ENCODE data around the gene STX16.

Gene STX16

GRCh38 chr20:58708246-58708931 is 57.3 kb downstream of the STX16 start:
- H3K27ac ChIP-seq: no peak overlapping the region
- peaks cover 7% of the 10 kb centered on the region for H4K20me1 ChIP-seq
- peaks cover 8% of the 10 kb centered on the region; the same call in 1 of the 2 replicates for H3K36me3 ChIP-seq
- no peaks in the 10 kb centered on the region for H3K27me3 ChIP-seq
- H3K4me1 ChIP-seq: peaks cover 36% of the 10 kb centered on the region
- no peaks in the 10 kb centered on the region for H3K9me3 ChIP-seq
- no peak overlapping the region for H3K4me3 ChIP-seq
- no peak overlapping the region for H3K4me2 ChIP-seq
- TF ChIP-seq Cebpa-rat (IDR thresholded peaks at IDR 0.05): no peak
- no peak overlapping the region for H3K9ac ChIP-seq

- TF ChIP-seq Cebpa-rat (IDR thresholded peaks at IDR 0.05): no peak
- no peak overlapping the region for H3K27ac ChIP-seq
- H3K4me3 ChIP-seq: no peak overlapping the region
- H3K27me3 ChIP-seq: no peaks in the 10 kb centered on the region
- H3K9me3 ChIP-seq: no peaks in the 10 kb centered on the region
- H3K4me1 ChIP-seq: peaks cover 34% of the 10 kb centered on the region
- H3K4me2 ChIP-seq: no peak overlapping the region
- peaks cover 2% of the 10 kb centered on the region for H4K20me1 ChIP-seq
- peaks cover 8% of the 10 kb centered on the region; the same call in 1 of the 2 replicates for H3K36me3 ChIP-seq
- no peak overlapping the region for H3K9ac ChIP-seq
Observed at GRCh38 chr20:58709013-58709702, 58.1 kb downstream of the STX16 start.

- no peak for TF ChIP-seq Cebpa-rat (IDR thresholded peaks at IDR 0.05)
- H3K36me3 ChIP-seq: 0 out of 2 replicates have a peak, but pooled peaks cover 8% of the 10 kb centered on the region
- H3K4me1 ChIP-seq: peaks cover 31% of the 10 kb centered on the region
- H3K27me3 ChIP-seq: no peaks in the 10 kb centered on the region
- no peaks in the 10 kb centered on the region; the same call in 1 of the 2 replicates for H4K20me1 ChIP-seq
- no peak overlapping the region for H3K27ac ChIP-seq
- H3K4me3 ChIP-seq: no peak overlapping the region
- H3K4me2 ChIP-seq: no peak overlapping the region
- H3K9ac ChIP-seq: no peak overlapping the region
- H3K9me3 ChIP-seq: no peaks in the 10 kb centered on the region
Observed at GRCh38 chr20:58709703-58710039, 58.6 kb downstream of the STX16 start.

- no peaks in the 10 kb centered on the region for H3K27me3 ChIP-seq
- H3K9me3 ChIP-seq: no peaks in the 10 kb centered on the region
- H3K27ac ChIP-seq: no peak overlapping the region
- H3K4me2 ChIP-seq: no peak overlapping the region
- no peaks in the 10 kb centered on the region; the same call in 1 of the 2 replicates for H4K20me1 ChIP-seq
- 0 out of 2 replicates have a peak, but pooled peaks cover 4% of the 10 kb centered on the region for H3K36me3 ChIP-seq
- TF ChIP-seq Cebpa-rat (IDR thresholded peaks at IDR 0.05): no peak
- H3K4me1 ChIP-seq: peaks cover 31% of the 10 kb centered on the region
- no peak overlapping the region for H3K4me3 ChIP-seq
- no peak overlapping the region for H3K9ac ChIP-seq
Observed at GRCh38 chr20:58710481-58711265, 59.6 kb downstream of the STX16 start.

- TF ChIP-seq Cebpa-rat (IDR thresholded peaks at IDR 0.05): no peak
- no peaks in the 10 kb centered on the region; the same call in 1 of the 2 replicates for H4K20me1 ChIP-seq
Observed at GRCh38 chr20:58711266-58712051, 60.4 kb downstream of the STX16 start.

GRCh38 chr20:58712151-58712791 is 61.2 kb downstream of the STX16 start:
- H3K36me3 ChIP-seq: 0 out of 2 replicates have a peak, but pooled peaks cover 4% of the 10 kb centered on the region
- peak overlapping the region; percentile 45 for H3K4me2 ChIP-seq
- peaks cover 45% of the 10 kb centered on the region for H3K4me1 ChIP-seq
- H3K27me3 ChIP-seq: no peaks in the 10 kb centered on the region
- H3K4me3 ChIP-seq: no peak overlapping the region
- H4K20me1 ChIP-seq: no peaks in the 10 kb centered on the region
- no peak for TF ChIP-seq Cebpa-rat (IDR thresholded peaks at IDR 0.05)
- H3K9me3 ChIP-seq: no peaks in the 10 kb centered on the region
- H3K27ac ChIP-seq: 0 out of 2 replicates have a peak overlapping the region, but pooled peaks have one; percentile 9
- H3K9ac ChIP-seq: no peak overlapping the region

More at GRCh38 chr20:58711266-58712051, 60.4 kb downstream of the STX16 start:
- H3K27ac ChIP-seq: no peak overlapping the region
- no peak overlapping the region for H3K4me3 ChIP-seq
- peaks cover 36% of the 10 kb centered on the region for H3K4me1 ChIP-seq
- no peaks in the 10 kb centered on the region for H3K27me3 ChIP-seq
- no peak overlapping the region for H3K9ac ChIP-seq
- H3K36me3 ChIP-seq: 0 out of 2 replicates have a peak, but pooled peaks cover 4% of the 10 kb centered on the region
- peak overlapping the region; percentile 45; the same call in 1 of the 2 replicates for H3K4me2 ChIP-seq
- H3K9me3 ChIP-seq: no peaks in the 10 kb centered on the region

- Histone ChIP-seq H3K4me1 (peaks cover 46% of the 10 kb centered on the region), H4K20me1 (no peaks in the 10 kb centered on the region), H3K9ac (no peak overlapping the region), H3K4me2 (peak overlapping the region; percentile 45), H3K36me3 (0 out of 2 replicates have a peak, but pooled peaks cover 4% of the 10 kb centered on the region), H3K27me3 (no peaks in the 10 kb centered on the region), H3K4me3 (no peak overlapping the region), H3K27ac (0 out of 2 replicates have a peak overlapping the region, but pooled peaks have one; percentile 9), H3K9me3 (no peaks in the 10 kb centered on the region)
- no peak for TF ChIP-seq Cebpa-rat (IDR thresholded peaks at IDR 0.05)
Observed at GRCh38 chr20:58712806-58713731, 62.0 kb downstream of the STX16 start.

- peaks cover 47% of the 10 kb centered on the region for H3K4me1 ChIP-seq
- no peaks in the 10 kb centered on the region for H4K20me1 ChIP-seq
Observed at GRCh38 chr20:58713801-58714339, 62.8 kb downstream of the STX16 start.

More at GRCh38 chr20:58713801-58714339, 62.8 kb downstream of the STX16 start:
- H3K9ac ChIP-seq: no peak overlapping the region
- no peak overlapping the region for H3K4me3 ChIP-seq
- no peaks in the 10 kb centered on the region for H3K27me3 ChIP-seq
- 0 out of 2 replicates have a peak, but pooled peaks cover 4% of the 10 kb centered on the region for H3K36me3 ChIP-seq
- no peak for TF ChIP-seq Cebpa-rat (IDR thresholded peaks at IDR 0.05)
- H3K9me3 ChIP-seq: no peaks in the 10 kb centered on the region
- no peak overlapping the region for H3K27ac ChIP-seq
- H3K4me2 ChIP-seq: no peak overlapping the region
